ENCODE results near the gene SEC62.

- no peak for TF ChIP-seq CTCF (IDR thresholded peaks at IDR 0.05; ENCODE audit: borderline replicate concordance, extremely low read depth, low read length, poor library complexity, severe bottlenecking)
- TF ChIP-seq EZH2 (IDR thresholded peaks at IDR 0.05; ENCODE audit: borderline replicate concordance, low read depth, low read length, severe bottlenecking): no peak
Observed at GRCh38 chr3:169999433-169999832, 32.8 kb downstream of the SEC62 start.

All from DND-41 (cell line).